A549 (cell line): ENCODE data around the gene RAVER1. TPM values are rescaled to one million over a fixed set of nuclear protein-coding genes. Genes with fewer than 3 reads are reported as not detected.

Source experiments
- ATAC-seq, 2 experiments: fragments of 200-7000 bp in 1 of 2; fragments of >200 bp in 1 of 2; cut with Nextera tagmentation in 1 of 2; cut with Tn5 transposase in 1 of 2; 3 replicates each; pipeline versions ENCODE4 v1.8.0 to v1.9.1; 2018 to 2020; ENCODE audit warnings: mild to moderate bottlenecking in 1 of 2, moderate library complexity in 1 of 2
- CTCF ChIA-PET: fragments of 300-600 bp; sonication (Branson Sonifier 250); formaldehyde crosslinking; extraction: SDS; loops from one replicate; lab custom pipeline; 2021; ENCODE audit warnings: antibody characterized with exemption, inconsistent platforms; lab: Yijun Ruan, JAX
- POLR2A ChIA-PET: fragments of 350-600 bp; formaldehyde crosslinking; extraction: SDS; loops from one replicate; lab custom pipeline; 2021; ENCODE audit warnings: antibody characterized with exemption, inconsistent platforms; lab: Yijun Ruan, JAX
- DNase-seq, 2 experiments: peaks; one replicate each; pipeline versions ENCODE4 v3.0.0 to v3.0.0-alpha.2; 2011 to 2016; ENCODE audit warnings: low read depth in 1 of 2, low spot score in 1 of 2
- FAIRE-seq: peaks from 2 replicates; lab custom pipeline; 2011; peaks lifted over from hg19 to GRCh38; lab: Jason Lieb, UNC
- H3K27ac ChIP-seq, 2 experiments: fragments of >200 bp; sonication (Bioruptor Twin); formaldehyde crosslinking; 3 replicates each; pipeline ENCODE4 v1.5.1; 2016 to 2017
- H3K4me1 ChIP-seq: fragments of >200 bp; sonication (Bioruptor Twin); formaldehyde crosslinking; 3 replicates; pipeline ENCODE4 v1.6.1; 2016
- H3K4me2 ChIP-seq: fragments of >200 bp; sonication (Bioruptor Twin); formaldehyde crosslinking; 3 replicates; pipeline ENCODE4 v1.6.1; 2016
- H3K4me3 ChIP-seq: fragments of >200 bp; sonication (Bioruptor Twin); formaldehyde crosslinking; 3 replicates; pipeline ENCODE4 v1.5.1; 2016
- H3K9me3 ChIP-seq: fragments of >200 bp; sonication (Bioruptor Twin); formaldehyde crosslinking; 3 replicates; pipeline ENCODE4 v1.6.1; 2016
- ATOH8 ChIP-seq: fragments of 250-450 bp; sonication (Bioruptor Pico); IDR thresholded peaks from 2 replicates; pipeline ENCODE4 v1.5.0; 2020; ENCODE audit warnings: low read depth, mild to moderate bottlenecking, moderate library complexity
- BCL3 ChIP-seq: fragments of >200 bp; sonication (Bioruptor Twin); formaldehyde crosslinking; IDR thresholded peaks from 3 replicates; pipeline ENCODE4 v1.6.1; 2016
- BHLHE40 ChIP-seq: IDR thresholded peaks from 2 replicates; pipeline ENCODE4 v1.6.1; 2012; ENCODE audit warnings: low read depth, low read length, inconsistent platforms
- CBX8 ChIP-seq: fragments of 200-600 bp; sonication (generic); IDR thresholded peaks from 2 replicates; pipeline ENCODE4 v1.6.1; 2016
- CEBPB ChIP-seq, 2 experiments: fragments of >200 bp in 1 of 2; sonication (Bioruptor Twin) in 1 of 2; formaldehyde crosslinking in 1 of 2; IDR thresholded peaks; 2 replicates each; pipeline ENCODE4 v1.6.1; 2012 to 2016
- EHMT2 ChIP-seq: fragments of 200-600 bp; sonication (generic); IDR thresholded peaks from 2 replicates; pipeline ENCODE4 v1.6.1; 2016; ENCODE audit warnings: antibody characterized with exemption, low read depth, mild to moderate bottlenecking, moderate library complexity
- ELK1 ChIP-seq: fragments of 150-350 bp; IDR thresholded peaks from 2 replicates; pipeline ENCODE4 v1.6.1; 2014; ENCODE audit warnings: low read depth, mild to moderate bottlenecking, low read length
- FOSB ChIP-seq: fragments of 250-450 bp; sonication (Bioruptor Pico); IDR thresholded peaks from 2 replicates; pipeline ENCODE4 v1.5.0; 2020; ENCODE audit warnings: mild to moderate bottlenecking, moderate library complexity
- FOSL2 ChIP-seq, 2 experiments: fragments of 450-650 bp in 1 of 2; fragments of >200 bp in 1 of 2; sonication (Bioruptor Twin) in 1 of 2; formaldehyde crosslinking; IDR thresholded peaks; 2 replicates each; pipeline versions ENCODE4 v1.5.0 to v1.6.1; 2016 to 2020; ENCODE audit warnings: mild to moderate bottlenecking in 1 of 2, moderate library complexity in 1 of 2
- GATA3 ChIP-seq: IDR thresholded peaks from 2 replicates; pipeline ENCODE4 v1.6.1; 2012; ENCODE audit warnings: borderline replicate concordance
- HDAC2 ChIP-seq: fragments of 200-600 bp; sonication (generic); IDR thresholded peaks from 2 replicates; pipeline ENCODE4 v1.6.1; 2016
- HEYL ChIP-seq: fragments of 250-450 bp; sonication (Bioruptor Pico); IDR thresholded peaks from 2 replicates; pipeline ENCODE4 v1.8.0; 2021; ENCODE audit warnings: mild to moderate bottlenecking, moderate library complexity
- HOXB13 ChIP-seq: fragments of 250-450 bp; sonication (Bioruptor Pico); IDR thresholded peaks from 2 replicates; pipeline ENCODE4 v1.5.0; 2020; ENCODE audit warnings: low read depth, mild to moderate bottlenecking, moderate library complexity
- HOXB5 ChIP-seq: fragments of 250-450 bp; sonication (Bioruptor Pico); IDR thresholded peaks from 2 replicates; pipeline ENCODE4 v1.5.0; 2020; ENCODE audit warnings: mild to moderate bottlenecking, moderate library complexity
- PBX3 ChIP-seq: IDR thresholded peaks from 2 replicates; pipeline ENCODE4 v1.6.1; 2012
- PHF8 ChIP-seq: fragments of 200-600 bp; sonication (generic); IDR thresholded peaks from 2 replicates; pipeline ENCODE4 v1.6.1; 2016; ENCODE audit warnings: low read depth, mild to moderate bottlenecking, antibody characterized with exemption, moderate library complexity, borderline replicate concordance
- POLR2A ChIP-seq: IDR thresholded peaks from 2 replicates; pipeline ENCODE4 v1.6.1; 2012; ENCODE audit warnings: mild to moderate bottlenecking, low read length
- POLR2AphosphoS2 ChIP-seq: conservative IDR thresholded peaks from 2 replicates; pipeline ENCODE4 v1.6.1; 2012; ENCODE audit warnings: low read length, improper control_type of control experiment, inconsistent platforms
- RARB ChIP-seq: fragments of 250-450 bp; sonication (Bioruptor Pico); IDR thresholded peaks from 2 replicates; pipeline ENCODE4 v1.8.0; 2021; ENCODE audit warnings: mild to moderate bottlenecking, moderate library complexity
- REST ChIP-seq: fragments of 200-600 bp; sonication (generic); IDR thresholded peaks from 2 replicates; pipeline ENCODE4 v1.6.1; 2016; ENCODE audit warnings: antibody characterized with exemption, mild to moderate bottlenecking, moderate library complexity
- RFX5 ChIP-seq: fragments of 450-650 bp; IDR thresholded peaks from 2 replicates; pipeline ENCODE4 v1.7.1; 2014; ENCODE audit warnings: antibody characterized with exemption, mild to moderate bottlenecking, moderate library complexity
- RNF2 ChIP-seq: fragments of 200-600 bp; sonication (generic); IDR thresholded peaks from 2 replicates; pipeline ENCODE4 v1.6.1; 2016; ENCODE audit warnings: low read depth, mild to moderate bottlenecking, antibody characterized with exemption, moderate library complexity, borderline replicate concordance
- SMC3 ChIP-seq: fragments of >200 bp; sonication (Bioruptor Twin); formaldehyde crosslinking; IDR thresholded peaks from 3 replicates; pipeline ENCODE4 v1.6.1; 2018; ENCODE audit warnings: inconsistent platforms
- ZFP36 ChIP-seq: fragments of 450-650 bp; IDR thresholded peaks from 2 replicates; pipeline ENCODE4 v1.6.1; 2014; ENCODE audit warnings: borderline replicate concordance; ENCODE audit not compliant: partially characterized antibody
- WGBS: methylation state at CpG from one replicate; pipeline ENCODE4 v1.1.6; 2017; ENCODE audit errors: missing lambda C conversion rate; 5-methylcytosine and 5-hydroxymethylcytosine counted together
- polyA plus RNA-seq, 4 experiments: library from polyadenylated mRNA; depleted of rRNA in 3 of 4; stranded (reverse); fragments of >200 nt; fragmentation: RNase III in 1 of 4; extraction: RNeasy Plus Mini Kit Qiagen cat#74134 plus additional on column Dnase treatment in 1 of 4; gene quantifications; 2 replicates in 3 of 4; 3 replicates in 1 of 4; pipeline ENCODE4 v1.2.3, GENCODE V29; 2011 to 2017

RAVER1 gene
- polyA plus RNA-seq, 2 of the 4 experiments (the other 2 are of a cell fraction), result 1.8 to 22.1 TPM

DNA sequence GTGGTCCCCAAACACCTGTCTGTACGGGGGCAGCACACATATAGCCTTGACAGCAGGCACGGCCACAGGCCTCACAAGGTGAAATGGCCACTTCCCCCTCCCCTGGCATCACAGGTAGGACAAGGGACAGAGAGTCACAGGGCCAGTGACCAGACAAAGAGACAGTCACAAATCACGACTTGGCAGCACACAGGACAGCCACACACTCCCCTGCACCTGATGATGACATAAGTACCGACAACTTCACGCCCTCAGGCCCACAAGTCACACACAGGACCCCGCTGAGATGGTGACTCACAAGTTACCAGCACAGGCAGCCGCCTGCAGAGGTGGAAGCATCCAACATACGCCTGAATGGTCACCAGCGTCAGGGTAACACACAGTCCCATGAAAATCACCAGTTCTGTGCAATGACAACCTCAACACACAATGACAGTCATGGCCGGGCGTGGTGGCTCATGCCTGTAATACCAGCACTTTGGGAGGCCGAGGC, 30.5 kb upstream of the RAVER1 start:
- Histone ChIP-seq H3K9me3 (peaks cover 6% of the 10 kb centered on the region; the same call in 2 of the 3 replicates), H3K4me1 (no peaks in the 10 kb centered on the region), H3K4me3 (no peak overlapping the region), H3K27ac (no peak overlapping the region), H3K4me2 (no peak overlapping the region)
- ChIA-PET POLR2A (no interaction called here), CTCF (no interaction called here)
- no peak for DNase-seq
- WGBS, result 77% methylated on average over 7 of the region's 12 CpGs
- no peak for TF ChIP-seq GATA3
- TF ChIP-seq BHLHE40, result no peak
- no peak for TF ChIP-seq FOSL2 (IDR thresholded peaks at IDR 0.05)
- TF ChIP-seq FOSL2 (CRISPR knock-in tag; IDR thresholded peaks at IDR 0.05), result no peak
- no peak for TF ChIP-seq RARB (CRISPR knock-in tag)
- TF ChIP-seq ATOH8 (CRISPR knock-in tag), result no peak
- no peak for TF ChIP-seq RFX5
- TF ChIP-seq POLR2AphosphoS2, result no peak
- no peak for TF ChIP-seq RNF2
- TF ChIP-seq EHMT2, result no peak
- no peak for TF ChIP-seq ELK1
- no peak for TF ChIP-seq POLR2A
- no peak for TF ChIP-seq SMC3
- TF ChIP-seq HOXB13 (CRISPR knock-in tag), result no peak
- TF ChIP-seq PBX3, result no peak
- no peak for TF ChIP-seq REST
- TF ChIP-seq CEBPB (IDR thresholded peaks at IDR 0.05), result no peak
- TF ChIP-seq HOXB5 (CRISPR knock-in tag), result no peak
- TF ChIP-seq ZFP36, result no peak
- no peak for TF ChIP-seq HEYL (CRISPR knock-in tag)
- TF ChIP-seq HDAC2, result no peak
- FAIRE-seq, result no peak
- no peak for ATAC-seq

GRCh38 chr19:10362259-10362658, 28.9 kb upstream of the RAVER1 start:
- POLR2A ChIA-PET, result no interaction called here
- TF ChIP-seq FOSB (CRISPR knock-in tag) (no peak), PHF8 (no peak), CBX8 (no peak), ZFP36 (no peak), BCL3 (no peak), RNF2 (no peak)
- TF ChIP-seq, all 56 proteins: peak for 0
- WGBS, result 98% methylated on average over 12 of the region's 18 CpGs
- CTCF ChIA-PET, result interaction anchor here (0.9 to 1.5 kb wide), 3 partner anchors 11 to 93 kb away, joined by 4 read pairs; no protein-coding TSS in a partner anchor
- FAIRE-seq (no peak), ATAC-seq (no peak), DNase-seq (no peak)
- no peak overlapping the region for H3K4me3 ChIP-seq
- H3K4me2 ChIP-seq, result no peak overlapping the region
- H3K4me1 ChIP-seq, result no peaks in the 10 kb centered on the region
- no peaks in the 10 kb centered on the region for H3K9me3 ChIP-seq
- no peak overlapping the region for H3K27ac ChIP-seq
